Germinal center (tissue), 1 donor: ENCODE measurements around the gene M1AP.

Experiments
- DNase-seq: peaks from one replicate; pipeline ENCODE4 v3.0.0; 2012; ENCODE audit warnings: mixed read lengths, low spot score

Gene M1AP

GRCh38 chr2:74548285-74548899 lies 99.7 kb downstream of the M1AP start:
- no peak for DNase-seq

DNA sequence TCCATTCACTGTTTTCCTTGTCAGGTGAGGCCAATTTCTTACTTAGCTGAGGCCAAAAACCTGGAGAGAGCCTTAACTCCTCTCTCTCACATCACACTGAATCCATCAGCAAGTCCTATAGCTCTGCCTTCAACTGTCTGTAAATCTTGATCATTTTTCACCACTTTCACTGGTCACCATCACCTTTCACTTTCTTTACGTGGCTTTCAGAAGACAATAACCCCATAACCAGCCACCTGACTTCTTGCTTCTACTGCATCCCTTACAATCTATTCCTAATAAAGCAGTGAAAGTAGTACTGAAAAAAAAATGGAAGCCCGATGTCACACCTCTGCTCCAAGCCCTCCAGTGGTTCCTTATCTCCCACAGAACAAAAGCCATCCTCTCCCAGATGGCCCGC lies 102.1 kb downstream of the M1AP start:
- no peak for DNase-seq

- DNase-seq: no peak
These were observed 103.5 kb downstream of the M1AP start for GRCh38 chr2:74544634-74545033.

- DNase-seq: no peak
These were observed 105.2 kb downstream of the M1AP start for GRCh38 chr2:74542978-74543377.

GRCh38 chr2:74540291-74540690 lies 107.8 kb downstream of the M1AP start:
- no peak for DNase-seq

- DNase-seq: peak; percentile 29
These were observed 109.2 kb downstream of the M1AP start for GRCh38 chr2:74538881-74539339.

- DNase-seq: no peak
These were observed 111.0 kb downstream of the M1AP start for GRCh38 chr2:74537140-74537539.

GRCh38 chr2:74536166-74536950 lies 111.8 kb downstream of the M1AP start:
- DNase-seq: no peak

DNA sequence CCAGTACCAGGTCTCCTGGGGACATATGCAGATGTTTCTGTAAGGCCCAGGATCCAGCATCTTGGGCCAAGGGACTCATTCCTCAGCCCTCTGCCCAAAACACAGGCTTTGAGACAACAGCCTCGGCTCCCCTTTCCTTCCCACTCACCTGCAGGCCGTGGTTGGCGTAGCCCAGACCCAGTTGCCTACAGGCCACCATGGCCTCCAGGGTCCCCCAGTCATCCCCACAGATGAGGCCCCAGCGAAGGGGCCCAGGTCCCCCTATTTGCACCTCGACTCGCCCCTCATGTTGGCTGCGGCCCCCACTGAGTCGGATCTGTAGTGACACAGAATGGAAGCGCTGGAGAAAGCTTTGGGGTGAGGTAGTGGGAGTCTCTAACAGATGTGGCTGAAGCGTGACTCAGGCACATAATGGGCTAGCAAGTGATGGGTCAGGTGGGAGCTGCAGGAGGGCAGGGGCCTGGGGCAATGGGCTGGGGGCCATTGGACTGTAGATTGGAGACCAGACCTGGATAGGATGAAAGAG lies 112.6 kb downstream of the M1AP start:
- DNase-seq: no peak

DNA sequence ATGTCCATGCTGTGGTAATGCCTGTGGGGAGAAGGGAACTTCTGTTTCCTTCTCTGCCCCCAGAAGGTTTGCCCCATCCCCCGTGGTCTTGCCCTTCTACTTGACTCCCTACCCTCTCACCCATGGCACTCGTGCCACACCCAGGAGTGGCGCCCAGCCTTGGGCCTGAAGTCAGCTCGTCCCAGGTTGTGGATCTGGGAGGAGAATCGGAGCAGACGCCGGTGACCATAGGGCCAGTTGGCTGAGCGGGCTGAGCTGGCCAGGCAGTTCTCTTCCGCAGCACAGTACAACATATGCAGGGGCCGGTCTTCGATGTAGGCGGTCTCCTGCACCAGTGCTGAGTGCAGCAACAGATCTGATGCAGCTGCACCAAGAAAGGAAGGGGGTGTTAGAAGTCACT lies 113.7 kb downstream of the M1AP start:
- no peak for DNase-seq

- DNase-seq: no peak
These were observed 114.7 kb downstream of the M1AP start for GRCh38 chr2:74533464-74533863.

DNA sequence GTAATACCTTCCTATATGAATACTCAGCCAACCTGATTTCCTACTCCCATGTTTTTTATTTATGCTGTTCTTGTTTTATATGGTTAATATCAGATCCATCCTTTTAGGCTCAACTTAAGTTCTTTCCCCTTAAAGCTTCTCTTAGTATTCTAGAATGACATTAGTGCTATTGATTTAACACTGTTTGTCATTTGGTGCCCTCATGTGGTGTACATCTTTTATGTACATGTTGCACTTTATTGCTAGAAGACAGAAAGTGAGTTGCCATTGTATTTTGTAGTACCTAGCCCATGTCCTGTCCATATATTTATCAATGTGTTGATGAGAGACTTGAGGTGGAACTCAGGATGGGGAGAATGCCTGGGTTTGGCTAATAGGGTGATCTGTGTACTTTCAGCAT lies 115.9 kb downstream of the M1AP start:
- DNase-seq: peak; percentile 49

GRCh38 chr2:74531666-74532065 lies 116.5 kb downstream of the M1AP start:
- DNase-seq: no peak

- peak; percentile 64 for DNase-seq
These were observed 117.6 kb downstream of the M1AP start for GRCh38 chr2:74530239-74531187.

DNA sequence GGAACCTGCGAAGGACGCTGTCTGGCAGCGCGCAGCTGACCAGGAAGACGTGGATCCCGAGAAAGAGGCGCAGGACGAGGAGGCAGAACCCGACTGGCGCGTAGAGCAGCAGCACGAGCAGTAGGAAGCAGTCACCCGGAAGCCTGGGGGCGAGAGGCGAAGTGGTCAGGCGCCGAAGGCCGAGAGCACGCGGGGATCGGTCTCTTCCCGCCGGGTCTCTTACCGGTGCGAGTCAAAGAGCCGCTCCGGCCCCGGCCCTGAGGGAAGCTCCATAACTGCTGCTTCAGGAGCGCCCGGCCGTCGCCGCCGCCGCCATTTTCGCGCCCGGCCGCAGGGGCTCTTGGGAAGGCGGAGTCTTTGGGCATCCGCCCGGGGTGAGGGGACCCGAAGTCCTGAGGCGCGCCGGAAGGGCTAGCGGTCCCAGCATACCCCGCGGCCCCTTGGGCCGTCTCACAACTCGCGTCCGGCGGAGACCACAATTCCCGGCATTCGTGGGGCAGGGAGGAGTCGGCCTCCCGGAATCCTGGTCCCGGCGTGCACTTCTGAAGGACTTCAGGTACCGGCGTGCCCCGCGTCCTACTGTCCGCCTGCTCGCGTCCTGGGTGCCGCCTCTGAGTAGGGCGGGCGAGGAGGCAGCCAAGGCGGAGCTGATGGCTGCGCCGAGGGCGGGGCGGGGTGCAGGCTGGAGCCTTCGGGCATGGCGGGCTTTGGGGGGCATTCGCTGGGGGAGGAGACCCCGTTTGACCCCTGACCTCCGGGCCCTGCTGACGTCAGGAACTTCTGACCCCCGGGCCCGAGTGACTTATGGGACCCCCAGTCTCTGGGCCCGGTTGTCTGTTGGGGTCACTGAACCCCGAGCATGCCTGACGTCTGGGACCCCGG lies 118.5 kb downstream of the M1AP start, which contains the start of the genes AUP1 and HTRA2:
AUP1 (minus strand) TSS at position 350 of the 882 bp plus-strand sequence; CDS start at position 273, 77 bp downstream.
HTRA2 (plus strand) TSS at position 577 of the 882 bp plus-strand sequence; CDS start at position 651, 74 bp downstream.
- DNase-seq: peak; percentile 93

DNA sequence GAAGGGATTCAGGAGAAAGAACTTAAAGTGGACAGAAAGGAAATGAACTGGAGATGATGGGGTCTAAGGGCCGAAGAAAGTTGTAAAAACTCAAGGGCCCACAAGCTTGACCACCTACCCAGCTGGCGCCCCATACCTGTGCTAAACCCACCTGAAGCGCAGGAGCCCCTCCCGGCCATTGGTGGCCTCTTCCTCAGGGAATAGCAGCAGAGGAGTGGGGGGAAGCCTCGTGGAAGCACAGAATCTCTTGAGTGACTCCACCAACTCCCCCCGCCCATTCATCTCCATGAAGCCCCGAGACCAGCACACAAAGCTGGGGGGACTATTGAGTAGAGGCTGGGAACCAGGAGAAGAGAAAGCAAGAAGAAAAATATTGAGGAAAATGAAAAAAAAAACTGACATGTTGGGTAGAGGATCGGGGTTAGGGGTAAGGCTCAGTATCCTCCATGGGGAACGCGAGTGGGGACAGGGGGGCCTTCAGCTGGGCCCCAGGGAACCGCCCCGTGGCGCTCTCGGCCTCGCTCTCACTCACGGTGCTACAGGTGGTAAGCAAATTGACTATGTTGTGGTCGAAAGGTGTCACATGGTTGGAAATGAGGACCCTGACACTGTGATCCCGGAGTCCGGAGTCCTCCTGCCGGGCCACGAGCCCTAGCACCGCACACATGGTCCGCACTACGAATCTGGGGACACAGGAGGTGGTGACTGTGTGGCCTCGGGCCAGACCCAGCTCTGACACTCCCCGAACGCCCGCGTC lies 119.4 kb downstream of the M1AP start:
- DNase-seq: peak; percentile 32

- DNase-seq: no peak
These were observed 120.4 kb downstream of the M1AP start for GRCh38 chr2:74527741-74528140.

DNA sequence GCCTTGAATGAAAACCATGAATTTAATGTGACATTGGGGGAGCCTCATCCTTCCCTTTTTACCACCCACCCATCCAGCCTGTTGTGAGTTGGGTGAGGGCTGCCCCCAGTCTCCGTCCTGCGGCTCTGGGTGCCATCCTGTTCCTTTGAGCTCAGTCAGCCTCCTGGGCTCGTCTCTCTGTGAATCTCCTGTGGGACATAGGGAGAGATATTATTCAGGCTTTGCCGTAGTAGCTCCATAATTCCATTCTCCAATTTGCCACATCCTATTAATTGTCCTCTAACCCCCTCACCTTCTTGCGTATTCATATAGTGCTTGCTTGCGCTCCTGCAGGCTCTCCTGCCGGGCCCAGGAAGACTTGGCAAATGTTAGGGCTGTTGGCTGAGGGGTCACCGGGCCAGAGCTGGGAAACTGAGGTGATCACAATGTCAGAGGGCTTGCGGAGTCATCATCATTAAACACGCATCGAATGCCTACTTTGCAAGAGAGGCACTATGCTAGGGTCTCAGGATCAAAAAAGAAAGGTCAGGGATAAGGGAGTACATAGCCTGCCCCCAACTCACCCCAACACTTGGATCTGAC lies 121.4 kb downstream of the M1AP start:
- DNase-seq: no peak

DNA sequence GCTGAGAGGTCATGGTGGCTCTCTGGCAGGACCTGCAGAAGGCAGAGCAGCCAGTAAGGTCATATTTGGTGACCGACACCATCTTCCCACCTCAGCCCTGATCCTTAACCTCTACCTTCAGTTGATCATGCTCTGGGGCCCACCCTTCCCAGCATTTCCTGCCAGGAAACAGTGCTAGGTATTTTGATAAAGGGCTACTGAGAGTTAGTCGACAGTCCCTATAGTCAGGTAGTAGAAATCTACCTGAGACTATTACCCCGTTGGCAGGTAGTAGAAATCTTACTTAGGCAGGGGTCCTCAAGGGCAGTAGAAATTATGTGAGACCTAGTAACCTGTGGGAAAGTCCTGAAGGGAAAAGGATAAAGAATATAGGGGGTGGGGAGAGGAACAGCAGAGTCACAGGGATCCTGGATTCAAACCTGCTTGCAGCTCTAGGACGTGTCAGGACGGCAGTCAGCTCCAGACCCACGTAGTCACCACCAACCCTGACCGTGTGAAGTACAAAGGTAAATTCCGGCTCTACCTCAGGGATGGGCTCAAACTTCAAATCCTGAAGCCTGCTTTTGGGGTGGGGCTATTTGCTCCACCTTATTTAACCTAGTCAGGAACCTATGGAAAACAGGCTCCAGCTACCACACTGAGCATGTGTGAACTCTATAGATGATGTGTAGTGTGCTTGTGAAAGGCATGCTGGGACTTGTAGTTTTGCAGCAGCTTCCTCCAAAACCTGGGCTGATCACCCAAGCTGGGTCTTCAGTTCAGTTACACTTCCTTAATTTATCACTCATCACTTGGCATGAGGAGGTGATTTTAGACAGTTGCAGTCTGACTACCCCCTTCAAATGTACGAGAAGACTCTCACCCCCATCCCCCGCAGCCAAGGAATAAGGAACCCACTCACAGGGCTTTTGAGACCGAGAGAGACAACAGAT lies 122.1 kb downstream of the M1AP start, which contains the start of gene DQX1:
DQX1 (minus strand) TSS at position 515 of the 932 bp plus-strand sequence; CDS start at position 13, 502 bp downstream.
- DNase-seq: peak; percentile 85
